H1 (cell line): ENCODE measurements around the gene SPATS2. TPM values are rescaled to one million over a fixed set of nuclear protein-coding genes. Genes with fewer than 3 reads are reported as not detected.

Experiments
- CTCF ChIA-PET: fragments of 300-600 bp; sonication (Branson Sonifier 250); formaldehyde crosslinking; loops from one replicate; lab custom pipeline; 2021; ENCODE audit not compliant: partially characterized antibody; lab: Charles Lee
- POLR2A ChIA-PET: fragments of 300-600 bp; sonication (Branson Sonifier 250); formaldehyde crosslinking; loops from one replicate; lab custom pipeline; 2021; ENCODE audit warnings: inconsistent platforms; ENCODE audit not compliant: partially characterized antibody; lab: Charles Lee
- DNase-seq, 2 experiments: peaks; one replicate each; pipeline versions ENCODE4 v3.0.0 to v3.0.0-alpha.2; 2010 to 2022; ENCODE audit warnings: low spot score in 2 of 2, low read depth in 1 of 2, mixed read lengths in 1 of 2
- FAIRE-seq: peaks from 2 replicates; lab custom pipeline; 2011; peaks lifted over from hg19 to GRCh38; lab: Jason Lieb, UNC
- H2AFZ ChIP-seq: 2 replicates; pipeline ENCODE4 v1.8.1; 2012; ENCODE audit warnings: low read length, inconsistent platforms
- H2AK5ac ChIP-seq: 2 replicates; pipeline ENCODE4 v1.6.1; 2013; ENCODE audit warnings: low read depth, low read length
- H2BK120ac ChIP-seq: replicated peaks from 2 replicates; pipeline ENCODE3; 2013; ENCODE audit warnings: low read depth, low read length, inconsistent platforms
- H2BK12ac ChIP-seq: 2 replicates; pipeline ENCODE4 v1.6.1; 2013; ENCODE audit warnings: low read depth, low read length
- H2BK15ac ChIP-seq: 2 replicates; pipeline ENCODE4 v1.6.1; 2013; ENCODE audit warnings: low read length
- H2BK20ac ChIP-seq: 2 replicates; pipeline ENCODE4 v1.6.1; 2013; ENCODE audit warnings: low read length
- H2BK5ac ChIP-seq: 2 replicates; pipeline ENCODE4 v1.6.1; 2013; ENCODE audit warnings: low read depth, low read length
- H3K14ac ChIP-seq: 2 replicates; pipeline ENCODE4 v1.6.1; 2013; ENCODE audit warnings: inconsistent platforms; ENCODE audit not compliant: insufficient read length
- H3K18ac ChIP-seq: 2 replicates; pipeline ENCODE4 v1.6.1; 2013; ENCODE audit warnings: low read length; ENCODE audit errors: extremely low read depth
- H3K23ac ChIP-seq: 2 replicates; pipeline ENCODE4 v1.6.1; 2013; ENCODE audit warnings: inconsistent platforms; ENCODE audit not compliant: insufficient read length
- H3K23me2 ChIP-seq: 2 replicates; pipeline ENCODE4 v1.6.1; 2013; ENCODE audit warnings: low read depth, low read length
- H3K27ac ChIP-seq: 2 replicates; pipeline ENCODE4 v1.6.1; 2011; ENCODE audit warnings: low read depth, low read length, inconsistent platforms
- H3K27me3 ChIP-seq, 4 experiments: replicated peaks in 1 of 4; 1 replicate in 1 of 4; 2 replicates in 3 of 4; pipeline versions ENCODE4 v1.6.1 to v1.8.1; 2011 to 2013; ENCODE audit warnings: low read length in 3 of 4, mild to moderate bottlenecking in 3 of 4, inconsistent platforms in 2 of 4, mixed read lengths in 2 of 4, moderate library complexity in 1 of 4; ENCODE audit not compliant: control insufficient read depth in 3 of 4, insufficient read depth in 3 of 4; ENCODE audit errors: extremely low read depth in 1 of 4
- H3K36me3 ChIP-seq, 4 experiments: 2 replicates each; pipeline versions ENCODE4 v1.6.1 to v1.8.1; 2011 to 2013; ENCODE audit warnings: mild to moderate bottlenecking in 4 of 4, low read length in 3 of 4, moderate library complexity in 2 of 4, control low read depth in 1 of 4, inconsistent platforms in 1 of 4; ENCODE audit not compliant: insufficient read depth in 4 of 4, control insufficient read depth in 2 of 4
- H3K4ac ChIP-seq: replicated peaks from 2 replicates; pipeline ENCODE3; 2013; ENCODE audit warnings: low read length, low read depth, mixed read lengths, inconsistent platforms; ENCODE audit not compliant: insufficient read length
- H3K4me1 ChIP-seq, 4 experiments: replicated peaks in 1 of 4; 1 replicate in 1 of 4; 2 replicates in 3 of 4; pipeline versions ENCODE4 v1.6.1 to v1.8.1; 2011 to 2013; ENCODE audit warnings: low read length in 3 of 4, inconsistent platforms in 2 of 4, mixed read lengths in 1 of 4; ENCODE audit not compliant: insufficient read depth in 4 of 4, control insufficient read depth in 3 of 4
- H3K4me2 ChIP-seq, 2 experiments: 2 replicates each; pipeline versions ENCODE4 v1.6.1 to v1.8.1; 2011 to 2013; ENCODE audit warnings: low read depth in 2 of 2, low read length in 2 of 2, control low read depth in 1 of 2, inconsistent platforms in 1 of 2, mild to moderate bottlenecking in 1 of 2; ENCODE audit not compliant: insufficient read depth in 1 of 2
- H3K4me3 ChIP-seq, 4 experiments: fragments of 200-600, 300-600 bp in 1 of 4; sonication (generic), shearing (Covaris generic), sonication (Bioruptor Twin) in 1 of 4; 2 replicates each; pipeline versions ENCODE4 v1.5.1 to v1.8.1; 2011 to 2016; ENCODE audit warnings: low read length in 4 of 4, low read depth in 3 of 4, control low read depth in 2 of 4, inconsistent platforms in 2 of 4, mild to moderate bottlenecking in 2 of 4, mixed read lengths in 1 of 4, moderate library complexity in 1 of 4; ENCODE audit not compliant: insufficient read depth in 2 of 4; ENCODE audit errors: extremely low read depth in 1 of 4
- H3K56ac ChIP-seq: replicated peaks from 2 replicates; pipeline ENCODE3; 2013; ENCODE audit warnings: low read depth, mild to moderate bottlenecking, mixed read lengths, low read length, inconsistent platforms; ENCODE audit not compliant: insufficient read length
- H3K79me1 ChIP-seq: 2 replicates; pipeline ENCODE4 v1.6.1; 2013; ENCODE audit warnings: low read depth, low read length, control low read depth
- H3K79me2 ChIP-seq, 2 experiments: 2 replicates each; pipeline versions ENCODE4 v1.6.1 to v1.8.1; 2012 to 2013; ENCODE audit warnings: low read length in 2 of 2, mild to moderate bottlenecking in 2 of 2, inconsistent platforms in 1 of 2; ENCODE audit not compliant: insufficient read depth in 2 of 2, control insufficient read depth in 1 of 2
- H3K9ac ChIP-seq, 4 experiments: replicated peaks in 1 of 4; 1 replicate in 1 of 4; 2 replicates in 3 of 4; pipeline versions ENCODE4 v1.6.1 to v1.8.1; 2011 to 2013; ENCODE audit warnings: low read depth in 3 of 4, low read length in 3 of 4, control low read depth in 2 of 4, mild to moderate bottlenecking in 2 of 4, moderate library complexity in 2 of 4, inconsistent platforms in 1 of 4; ENCODE audit errors: extremely low read depth in 1 of 4
- H3K9me3 ChIP-seq, 2 experiments: 2 replicates each; pipeline versions ENCODE4 v1.6.1 to v1.8.1; 2012 to 2013; ENCODE audit warnings: mild to moderate bottlenecking in 2 of 2, moderate library complexity in 2 of 2, control low read depth in 1 of 2, inconsistent platforms in 1 of 2, low read depth in 1 of 2, low read length in 1 of 2, mixed read lengths in 1 of 2; ENCODE audit not compliant: insufficient read depth in 2 of 2
- H4K20me1 ChIP-seq, 2 experiments: replicated peaks in 1 of 2; 2 replicates each; pipeline versions ENCODE3 to v1.8.1; 2011 to 2013; ENCODE audit warnings: inconsistent platforms in 2 of 2, low read length in 2 of 2, mild to moderate bottlenecking in 1 of 2; ENCODE audit not compliant: insufficient read depth in 2 of 2, control insufficient read depth in 1 of 2
- H4K5ac ChIP-seq: 2 replicates; pipeline ENCODE4 v1.6.1; 2013; ENCODE audit warnings: low read length, low read depth, mixed read lengths, inconsistent platforms; ENCODE audit not compliant: insufficient read length
- H4K8ac ChIP-seq: 2 replicates; pipeline ENCODE4 v1.8.0; 2013; ENCODE audit warnings: mild to moderate bottlenecking, moderate library complexity, low read length, inconsistent platforms; ENCODE audit not compliant: insufficient read depth; ENCODE audit errors: extremely low read depth
- H4K91ac ChIP-seq: replicated peaks from 2 replicates; pipeline ENCODE3; 2013; ENCODE audit warnings: low read length, mixed read lengths, inconsistent platforms; ENCODE audit not compliant: insufficient read length
- BRCA1 ChIP-seq: IDR thresholded peaks from 2 replicates; pipeline ENCODE4 v1.6.1; 2012; ENCODE audit warnings: low read depth, low read length, improper control_type of control experiment
- E2F6 ChIP-seq: IDR thresholded peaks from 2 replicates; pipeline ENCODE4 v1.6.1; 2012; ENCODE audit warnings: inconsistent platforms
- EGR1 ChIP-seq: IDR thresholded peaks from 2 replicates; pipeline ENCODE4 v1.6.1; 2011; ENCODE audit warnings: low read depth, low read length, borderline replicate concordance
- KDM1A ChIP-seq: fragments of 200-600, 300-600 bp; sonication (generic); IDR thresholded peaks from 2 replicates; pipeline ENCODE4 v1.7.1; 2016; ENCODE audit warnings: mild to moderate bottlenecking, low read length, borderline replicate concordance
- MAFK ChIP-seq: IDR thresholded peaks from 2 replicates; pipeline ENCODE4 v1.6.1; 2012; ENCODE audit warnings: low read depth, mild to moderate bottlenecking, improper control_type of control experiment, low read length
- MAX ChIP-seq: IDR thresholded peaks from 2 replicates; pipeline ENCODE4 v1.6.1; 2012; ENCODE audit warnings: inconsistent platforms
- WGBS, 2 experiments: shearing (Covaris generic) in 1 of 2; methylation state at CpG; one replicate each; pipeline versions ENCODE4 v1.1.6 to v1.1.7; 2013 to 2015; ENCODE audit warnings: low lambda C conversion rate in 2 of 2, mixed read lengths in 2 of 2, inconsistent platforms in 1 of 2, low coverage in 1 of 2, missing lambda C conversion rate in 1 of 2; ENCODE audit not compliant: insufficient replicate concordance in 2 of 2, insufficient coverage in 1 of 2, insufficient read length in 1 of 2; ENCODE audit errors: extremely low coverage in 1 of 2, missing lambda C conversion rate in 1 of 2; 5-methylcytosine and 5-hydroxymethylcytosine counted together
- polyA plus RNA-seq, 7 experiments: library from polyadenylated mRNA; depleted of rRNA in 3 of 7; stranded (reverse) in 5 of 7; unstranded in 2 of 7; fragments of >200 nt in 5 of 7; fragments of 200-250 nt in 2 of 7; gene quantifications; 1 replicate in 5 of 7; 2 replicates in 1 of 7; 4 replicates in 1 of 7; pipeline versions ENCODE4 v1.2.1 to v1.2.3, GENCODE V29; 2011 to 2013; ENCODE audit warnings: missing spikeins in 2 of 7, mixed read lengths in 2 of 7
- total RNA-seq: library from RNA; stranded (reverse); fragmentation: NEBNext Ultra II Directional; extraction: Animal tissue kit (Norgen Biotek cat#: 25700); gene quantifications from 2 replicates; pipeline ENCODE4 v1.2.1, GENCODE V29; 2021

The SPATS2 gene
- total and polyA plus RNA-seq, 2 of the 8 experiments (the other 6 are each of a cell fraction or from before 2014, with no cell fraction given), result 19.2 to 24.5 TPM

GRCh38 chr12:49359671-49360070, 7.6 kb upstream of the SPATS2 start:
- Histone ChIP-seq H2AFZ (no peak overlapping the region), H4K91ac (no peak overlapping the region), H3K14ac (no peak overlapping the region), H3K27ac (no peak overlapping the region), H3K56ac (no peak overlapping the region), H3K9ac (no peak overlapping the region), H2AK5ac (no peak overlapping the region), H3K79me2 (no peaks in the 10 kb centered on the region), H3K4ac (no peak overlapping the region), H2BK5ac (no peak overlapping the region), H3K79me1 (no peaks in the 10 kb centered on the region), H4K20me1 (no peaks in the 10 kb centered on the region), H3K9me3 (no peaks in the 10 kb centered on the region), H4K8ac (no peak overlapping the region), H3K23ac (no peak overlapping the region), H4K5ac (no peak overlapping the region), H2BK20ac (no peak overlapping the region), H2BK15ac (no peak overlapping the region), H2BK120ac (no peak overlapping the region), H3K27me3 (no peaks in the 10 kb centered on the region; a peak in 2 of 7 replicates), H3K18ac (no peak overlapping the region), H3K4me3 (no peak overlapping the region), H3K4me1 (peaks cover 0 to 3% (median 0%) of the 10 kb centered on the region in 4 experiments; a peak in 1 of 7 replicates), H3K4me2 (no peak overlapping the region), H3K36me3 (no peaks in the 10 kb centered on the region), H3K23me2 (no peaks in the 10 kb centered on the region), H2BK12ac (no peak overlapping the region)
- FAIRE-seq (no peak), DNase-seq (no peak)
- ChIA-PET POLR2A (interaction anchor here (1.3 to 1.5 kb wide), 2 partner anchors 10 to 155 kb away, joined by 6 to 8 read pairs; no protein-coding TSS in a partner anchor), CTCF (interaction anchor here (1.0 to 26.7 kb wide), 24 partner anchors 12 to 262 kb away, joined by 3 to 538 read pairs (median 14); partner anchors contain the start of genes DNAJC22 and PRPH)
- 81% methylated on average over 7 of the region's 7 CpGs; no CpG with 5 or more reads in 1 of the 2 experiments for WGBS, 2 experiments
- no peak for TF ChIP-seq E2F6
- no peak for TF ChIP-seq MAX
- TF ChIP-seq KDM1A, result no peak
- TF ChIP-seq MAFK, result no peak
- TF ChIP-seq EGR1, result no peak
- no peak for TF ChIP-seq BRCA1
